HepG2 (cell line): ENCODE results near the gene KCNQ2. TPM values are rescaled to one million over a fixed set of nuclear protein-coding genes. Genes with fewer than 3 reads are reported as not detected.

Source experiments
- DPF2 ChIP-seq: sonication (generic); formaldehyde crosslinking; IDR thresholded peaks from 2 replicates; pipeline ENCODE4 v1.4.0; 2020; ENCODE audit warnings: mild to moderate bottlenecking, low read depth, missing genetic modification reagents, borderline replicate concordance
- GFI1 ChIP-seq: sonication (generic); formaldehyde crosslinking; IDR thresholded peaks from 2 replicates; pipeline ENCODE4 v1.5.0; 2020; ENCODE audit warnings: missing genetic modification reagents, mild to moderate bottlenecking, borderline replicate concordance
- HNF4A ChIP-seq: sonication (generic); formaldehyde crosslinking; IDR thresholded peaks from 2 replicates; pipeline ENCODE4 v1.4.0; 2020; ENCODE audit warnings: missing genetic modification reagents
- IKZF4 ChIP-seq: sonication (generic); formaldehyde crosslinking; IDR thresholded peaks from 2 replicates; pipeline ENCODE4 v1.5.1; 2020; ENCODE audit warnings: borderline replicate concordance, mild to moderate bottlenecking, low read depth, missing genetic modification reagents; ENCODE audit errors: not compliant biosample characterization
- NCOA1 ChIP-seq: sonication (generic); formaldehyde crosslinking; IDR thresholded peaks from 2 replicates; pipeline ENCODE4 v1.9.0; 2021; ENCODE audit warnings: missing genetic modification reagents
- NFYC ChIP-seq: IDR thresholded peaks from 2 replicates; pipeline ENCODE4 v1.6.1; 2016; ENCODE audit warnings: missing genetic modification reagents, missing compliant biosample characterization
- PCBP1 ChIP-seq: fragments of 200-400 bp; formaldehyde crosslinking; IDR thresholded peaks from 2 replicates; pipeline ENCODE4 v1.6.1; 2017; ENCODE audit warnings: mild to moderate bottlenecking, low read depth, low read length, borderline replicate concordance
- PITX1 ChIP-seq: sonication (generic); formaldehyde crosslinking; IDR thresholded peaks from 2 replicates; pipeline ENCODE4 v1.5.1; 2020; ENCODE audit warnings: mild to moderate bottlenecking, missing genetic modification reagents
- RXRA ChIP-seq: sonication (generic); formaldehyde crosslinking; IDR thresholded peaks from 2 replicates; pipeline ENCODE4 v1.5.1; 2020; ENCODE audit warnings: missing genetic modification reagents
- SALL1 ChIP-seq: sonication (generic); formaldehyde crosslinking; IDR thresholded peaks from 2 replicates; pipeline ENCODE4 v1.8.0; 2022; ENCODE audit warnings: mild to moderate bottlenecking, missing genetic modification reagents
- SMAD9 ChIP-seq: sonication (generic); formaldehyde crosslinking; IDR thresholded peaks from 2 replicates; pipeline ENCODE4 v1.5.1; 2020; ENCODE audit warnings: mild to moderate bottlenecking, missing genetic modification reagents
- TAF1 ChIP-seq: sonication (generic); formaldehyde crosslinking; IDR thresholded peaks from 2 replicates; pipeline ENCODE4 v1.4.0; 2020; ENCODE audit warnings: missing genetic modification reagents
- ZFP90 ChIP-seq: sonication (generic); formaldehyde crosslinking; IDR thresholded peaks from 2 replicates; pipeline ENCODE4 v1.8.0; 2022; ENCODE audit warnings: missing genetic modification reagents, mild to moderate bottlenecking, inconsistent platforms, borderline replicate concordance
- ZMYM2 ChIP-seq: sonication (generic); formaldehyde crosslinking; IDR thresholded peaks from 2 replicates; pipeline ENCODE4 v1.8.0; 2022; ENCODE audit warnings: mild to moderate bottlenecking, missing genetic modification reagents
- ZNF101 ChIP-seq: sonication (generic); formaldehyde crosslinking; IDR thresholded peaks from 2 replicates; pipeline ENCODE4 v1.4.0; 2020; ENCODE audit warnings: mild to moderate bottlenecking, low read depth, missing genetic modification reagents, borderline replicate concordance
- ZNF317 ChIP-seq: sonication (generic); formaldehyde crosslinking; IDR thresholded peaks from 2 replicates; pipeline ENCODE4 v1.5.0; 2020; ENCODE audit warnings: mild to moderate bottlenecking, missing genetic modification reagents
- ZNF337 ChIP-seq: sonication (generic); formaldehyde crosslinking; IDR thresholded peaks from 2 replicates; pipeline ENCODE4 v1.5.1; 2020; ENCODE audit warnings: missing genetic modification reagents, low read depth, mild to moderate bottlenecking, borderline replicate concordance
- ZNF382 ChIP-seq: sonication (generic); formaldehyde crosslinking; IDR thresholded peaks from 2 replicates; pipeline ENCODE4 v1.5.0; 2020; ENCODE audit warnings: missing genetic modification reagents, mild to moderate bottlenecking, borderline replicate concordance
- ZNF510 ChIP-seq: sonication (generic); formaldehyde crosslinking; IDR thresholded peaks from 2 replicates; pipeline ENCODE4 v1.4.0; 2020; ENCODE audit warnings: low read depth, mild to moderate bottlenecking, missing genetic modification reagents
- ZNF713 ChIP-seq: sonication (generic); formaldehyde crosslinking; IDR thresholded peaks from 2 replicates; pipeline ENCODE4 v1.4.0; 2020; ENCODE audit warnings: mild to moderate bottlenecking, missing genetic modification reagents
- ZNF775 ChIP-seq: sonication (generic); formaldehyde crosslinking; IDR thresholded peaks from 2 replicates; pipeline ENCODE4 v1.4.0; 2020; ENCODE audit warnings: missing genetic modification reagents, mild to moderate bottlenecking, moderate library complexity, borderline replicate concordance
- polyA plus RNA-seq, 8 experiments: library from polyadenylated mRNA; depleted of rRNA in 3 of 8; stranded (reverse) in 7 of 8; unstranded in 1 of 8; fragments of >200 nt; fragmentation: Illumina TruSeq in 4 of 8; extraction: Trizol in 4 of 8; gene quantifications; 2 replicates each; pipeline versions ENCODE4 v1.2.1 to v1.2.3, GENCODE V29; 2011 to 2016; ENCODE audit warnings: low read depth in 4 of 8, missing spikeins in 1 of 8, mixed read lengths in 1 of 8; ENCODE audit not compliant: insufficient read depth in 1 of 8
- total RNA-seq, 5 experiments: library from RNA; depleted of rRNA; stranded (reverse); fragments of >200 nt; fragmentation: Illumina TruSeq; extraction: Trizol; gene quantifications; 2 replicates each; pipeline ENCODE4 v1.2.3, GENCODE V29; 2016; ENCODE audit warnings: low read depth in 1 of 5
- TF ChIP-seq, protein P1 (sequence below): sonication (generic); formaldehyde crosslinking; IDR thresholded peaks from 2 replicates; pipeline ENCODE4 v1.4.0; 2020; ENCODE audit warnings: missing genetic modification reagents
- TF ChIP-seq, protein P2 (sequence below): sonication (generic); formaldehyde crosslinking; IDR thresholded peaks from 2 replicates; pipeline ENCODE4 v1.4.0; 2020; ENCODE audit warnings: missing genetic modification reagents, mild to moderate bottlenecking, borderline replicate concordance
- TF ChIP-seq, protein P3 (sequence below), 2 experiments: IDR thresholded peaks; 2 replicates each; pipeline ENCODE4 v1.6.1; 2011 to 2012; ENCODE audit warnings: low read length in 2 of 2, borderline replicate concordance in 1 of 2, low read depth in 1 of 2, mild to moderate bottlenecking in 1 of 2, moderate library complexity in 1 of 2

The KCNQ2 gene
- total and polyA plus RNA-seq, 2 of the 13 experiments (the other 11 are each of a cell fraction or from before 2014, with no cell fraction given): not detected

DNA sequence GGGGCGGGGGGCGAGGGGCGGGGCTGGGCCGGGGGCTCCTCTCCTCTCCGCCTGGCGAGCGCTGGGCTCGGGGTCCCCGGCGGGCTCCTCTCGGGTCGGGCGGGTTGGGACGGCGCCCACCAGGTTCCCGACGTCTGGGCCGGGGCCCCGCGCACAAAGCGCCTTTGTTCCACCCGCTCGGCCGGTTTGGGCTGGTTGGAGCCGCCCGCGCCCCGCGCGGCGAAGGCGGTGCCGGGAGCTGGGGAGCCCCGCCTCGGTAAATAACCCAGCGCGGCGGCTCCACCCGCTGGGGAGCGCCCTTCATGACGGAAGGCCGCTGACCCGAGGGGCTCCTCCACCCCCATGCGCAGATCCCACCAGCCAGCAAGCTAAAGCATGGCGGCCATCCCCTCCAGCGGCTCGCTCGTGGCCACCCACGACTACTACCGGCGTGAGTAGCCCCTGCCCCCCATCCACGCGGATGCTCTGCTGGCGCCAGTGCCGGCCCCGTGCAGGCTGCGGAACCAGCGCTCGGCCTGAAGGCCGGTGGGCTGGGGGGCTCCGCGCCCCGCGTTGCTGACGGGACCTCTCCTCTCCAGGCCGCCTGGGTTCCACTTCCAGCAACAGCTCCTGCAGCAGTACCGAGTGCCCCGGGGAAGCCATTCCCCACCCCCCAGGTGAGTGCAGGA, 48.6 kb upstream of the KCNQ2 start (continued):
- TF ChIP-seq PITX1 (CRISPR knock-in tag): 0 out of 2 replicates have a peak, but pooled peaks have one; percentile 45
- TF ChIP-seq NFYC (CRISPR knock-in tag): no peak
- TF ChIP-seq TAF1 (CRISPR knock-in tag): no peak
- 0 out of 2 replicates have a peak, but pooled peaks have one; percentile 55 for TF ChIP-seq ZNF713 (CRISPR knock-in tag)
- no peak for TF ChIP-seq ZFP90 (CRISPR knock-in tag)
- TF ChIP-seq ZNF317 (CRISPR knock-in tag): no peak
- TF ChIP-seq, protein P1, sequence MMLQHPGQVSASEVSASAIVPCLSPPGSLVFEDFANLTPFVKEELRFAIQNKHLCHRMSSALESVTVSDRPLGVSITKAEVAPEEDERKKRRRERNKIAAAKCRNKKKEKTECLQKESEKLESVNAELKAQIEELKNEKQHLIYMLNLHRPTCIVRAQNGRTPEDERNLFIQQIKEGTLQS (CRISPR knock-in tag): no peak
- no peak for TF ChIP-seq ZNF775 (CRISPR knock-in tag)
- no peak for TF ChIP-seq ZMYM2 (CRISPR knock-in tag)
- no peak for TF ChIP-seq NCOA1 (CRISPR knock-in tag)
- TF ChIP-seq, protein P2, sequence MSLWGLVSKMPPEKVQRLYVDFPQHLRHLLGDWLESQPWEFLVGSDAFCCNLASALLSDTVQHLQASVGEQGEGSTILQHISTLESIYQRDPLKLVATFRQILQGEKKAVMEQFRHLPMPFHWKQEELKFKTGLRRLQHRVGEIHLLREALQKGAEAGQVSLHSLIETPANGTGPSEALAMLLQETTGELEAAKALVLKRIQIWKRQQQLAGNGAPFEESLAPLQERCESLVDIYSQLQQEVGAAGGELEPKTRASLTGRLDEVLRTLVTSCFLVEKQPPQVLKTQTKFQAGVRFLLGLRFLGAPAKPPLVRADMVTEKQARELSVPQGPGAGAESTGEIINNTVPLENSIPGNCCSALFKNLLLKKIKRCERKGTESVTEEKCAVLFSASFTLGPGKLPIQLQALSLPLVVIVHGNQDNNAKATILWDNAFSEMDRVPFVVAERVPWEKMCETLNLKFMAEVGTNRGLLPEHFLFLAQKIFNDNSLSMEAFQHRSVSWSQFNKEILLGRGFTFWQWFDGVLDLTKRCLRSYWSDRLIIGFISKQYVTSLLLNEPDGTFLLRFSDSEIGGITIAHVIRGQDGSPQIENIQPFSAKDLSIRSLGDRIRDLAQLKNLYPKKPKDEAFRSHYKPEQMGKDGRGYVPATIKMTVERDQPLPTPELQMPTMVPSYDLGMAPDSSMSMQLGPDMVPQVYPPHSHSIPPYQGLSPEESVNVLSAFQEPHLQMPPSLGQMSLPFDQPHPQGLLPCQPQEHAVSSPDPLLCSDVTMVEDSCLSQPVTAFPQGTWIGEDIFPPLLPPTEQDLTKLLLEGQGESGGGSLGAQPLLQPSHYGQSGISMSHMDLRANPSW (CRISPR knock-in tag): no peak
- TF ChIP-seq SMAD9 (CRISPR knock-in tag): no peak
- no peak for TF ChIP-seq DPF2 (CRISPR knock-in tag)
- no peak for TF ChIP-seq ZNF337
- no peak for TF ChIP-seq SALL1
- TF ChIP-seq RXRA: peak; percentile 50; the same call in 1 of the 2 replicates
- TF ChIP-seq, protein P3, sequence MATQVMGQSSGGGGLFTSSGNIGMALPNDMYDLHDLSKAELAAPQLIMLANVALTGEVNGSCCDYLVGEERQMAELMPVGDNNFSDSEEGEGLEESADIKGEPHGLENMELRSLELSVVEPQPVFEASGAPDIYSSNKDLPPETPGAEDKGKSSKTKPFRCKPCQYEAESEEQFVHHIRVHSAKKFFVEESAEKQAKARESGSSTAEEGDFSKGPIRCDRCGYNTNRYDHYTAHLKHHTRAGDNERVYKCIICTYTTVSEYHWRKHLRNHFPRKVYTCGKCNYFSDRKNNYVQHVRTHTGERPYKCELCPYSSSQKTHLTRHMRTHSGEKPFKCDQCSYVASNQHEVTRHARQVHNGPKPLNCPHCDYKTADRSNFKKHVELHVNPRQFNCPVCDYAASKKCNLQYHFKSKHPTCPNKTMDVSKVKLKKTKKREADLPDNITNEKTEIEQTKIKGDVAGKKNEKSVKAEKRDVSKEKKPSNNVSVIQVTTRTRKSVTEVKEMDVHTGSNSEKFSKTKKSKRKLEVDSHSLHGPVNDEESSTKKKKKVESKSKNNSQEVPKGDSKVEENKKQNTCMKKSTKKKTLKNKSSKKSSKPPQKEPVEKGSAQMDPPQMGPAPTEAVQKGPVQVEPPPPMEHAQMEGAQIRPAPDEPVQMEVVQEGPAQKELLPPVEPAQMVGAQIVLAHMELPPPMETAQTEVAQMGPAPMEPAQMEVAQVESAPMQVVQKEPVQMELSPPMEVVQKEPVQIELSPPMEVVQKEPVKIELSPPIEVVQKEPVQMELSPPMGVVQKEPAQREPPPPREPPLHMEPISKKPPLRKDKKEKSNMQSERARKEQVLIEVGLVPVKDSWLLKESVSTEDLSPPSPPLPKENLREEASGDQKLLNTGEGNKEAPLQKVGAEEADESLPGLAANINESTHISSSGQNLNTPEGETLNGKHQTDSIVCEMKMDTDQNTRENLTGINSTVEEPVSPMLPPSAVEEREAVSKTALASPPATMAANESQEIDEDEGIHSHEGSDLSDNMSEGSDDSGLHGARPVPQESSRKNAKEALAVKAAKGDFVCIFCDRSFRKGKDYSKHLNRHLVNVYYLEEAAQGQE (IDR thresholded peaks at IDR 0.05; ENCODE audit: borderline replicate concordance in 1 of 2, low read depth in 1 of 2, low read length in 2 of 2): no peak
- TF ChIP-seq IKZF4 (CRISPR knock-in tag): no peak
- TF ChIP-seq ZNF101 (CRISPR knock-in tag): no peak
- TF ChIP-seq GFI1 (CRISPR knock-in tag): no peak
- TF ChIP-seq ZNF382 (CRISPR knock-in tag): no peak
- no peak for TF ChIP-seq HNF4A (CRISPR knock-in tag)
- no peak for TF ChIP-seq ZNF510 (CRISPR knock-in tag)
- no peak for TF ChIP-seq PCBP1
